Activated CD4-positive, alpha-beta T cell treated with anti-CD3 and anti-CD28 coated beads for 36 hours (primary cell): ENCODE data around the gene THAP3. TPM values are rescaled to one million over a fixed set of nuclear protein-coding genes. Genes with fewer than 3 reads are reported as not detected.
A peak's percentile ranks its signal among the peaks of the same experiment; 100 is the strongest.

Experiments
- ATAC-seq: fragments of 200-7000 bp; cut with Tn5 transposase; one replicate; pipeline ENCODE4 v1.10.0; 2021; ENCODE audit warnings: mild to moderate bottlenecking, moderate library complexity
- CTCF ChIA-PET: fragments of 350-600 bp; sonication (Branson Sonifier 250); formaldehyde crosslinking; loops from one replicate; lab custom pipeline; 2021; ENCODE audit warnings: antibody characterized with exemption; lab: Charles Lee
- POLR2A ChIA-PET: fragments of 350-600 bp; sonication (Branson Sonifier 250); formaldehyde crosslinking; loops from one replicate; lab custom pipeline; 2021; ENCODE audit warnings: antibody characterized with exemption, inconsistent platforms; lab: Charles Lee
- DNase-seq: peaks from one replicate; pipeline ENCODE4 v3.0.0-alpha.2; 2020
- H3K27ac Mint-ChIP-seq: one replicate; pipeline ENCODE4 v1.8.0; 2021; ENCODE audit warnings: mixed read lengths
- H3K27me3 Mint-ChIP-seq: one replicate; pipeline ENCODE4 v1.8.0; 2021; ENCODE audit warnings: mixed read lengths
- H3K36me3 Mint-ChIP-seq: one replicate; pipeline ENCODE4 v1.8.0; 2021; ENCODE audit warnings: low read depth, mixed read lengths
- H3K4me1 Mint-ChIP-seq: one replicate; pipeline ENCODE4 v1.8.0; 2021; ENCODE audit warnings: mixed read lengths
- H3K4me3 Mint-ChIP-seq: one replicate; pipeline ENCODE4 v1.8.0; 2021; ENCODE audit warnings: mild to moderate bottlenecking, moderate library complexity, mixed read lengths
- H3K9me3 Mint-ChIP-seq: one replicate; pipeline ENCODE4 v1.8.0; 2021; ENCODE audit warnings: low read depth, mixed read lengths
- intact Hi-C, 2 experiments: fragments of 100-400 bp; cut with DNase I in 1 of 2; cut with micrococcal nuclease in 1 of 2; formaldehyde crosslinking; loops; one replicate each; pipeline versions ENCODE4 v1.14.2 to v1.15.1; 2022 to 2024; cut with DNase I, micrococcal nuclease
- total RNA-seq, 2 experiments: library from RNA; stranded (reverse); gene quantifications; one replicate each; pipeline ENCODE4 v1.2.3, GENCODE V29; 2021

THAP3 gene
- 10 to 100 TPM; 19.4 to 22.1 TPM for total RNA-seq

DNA sequence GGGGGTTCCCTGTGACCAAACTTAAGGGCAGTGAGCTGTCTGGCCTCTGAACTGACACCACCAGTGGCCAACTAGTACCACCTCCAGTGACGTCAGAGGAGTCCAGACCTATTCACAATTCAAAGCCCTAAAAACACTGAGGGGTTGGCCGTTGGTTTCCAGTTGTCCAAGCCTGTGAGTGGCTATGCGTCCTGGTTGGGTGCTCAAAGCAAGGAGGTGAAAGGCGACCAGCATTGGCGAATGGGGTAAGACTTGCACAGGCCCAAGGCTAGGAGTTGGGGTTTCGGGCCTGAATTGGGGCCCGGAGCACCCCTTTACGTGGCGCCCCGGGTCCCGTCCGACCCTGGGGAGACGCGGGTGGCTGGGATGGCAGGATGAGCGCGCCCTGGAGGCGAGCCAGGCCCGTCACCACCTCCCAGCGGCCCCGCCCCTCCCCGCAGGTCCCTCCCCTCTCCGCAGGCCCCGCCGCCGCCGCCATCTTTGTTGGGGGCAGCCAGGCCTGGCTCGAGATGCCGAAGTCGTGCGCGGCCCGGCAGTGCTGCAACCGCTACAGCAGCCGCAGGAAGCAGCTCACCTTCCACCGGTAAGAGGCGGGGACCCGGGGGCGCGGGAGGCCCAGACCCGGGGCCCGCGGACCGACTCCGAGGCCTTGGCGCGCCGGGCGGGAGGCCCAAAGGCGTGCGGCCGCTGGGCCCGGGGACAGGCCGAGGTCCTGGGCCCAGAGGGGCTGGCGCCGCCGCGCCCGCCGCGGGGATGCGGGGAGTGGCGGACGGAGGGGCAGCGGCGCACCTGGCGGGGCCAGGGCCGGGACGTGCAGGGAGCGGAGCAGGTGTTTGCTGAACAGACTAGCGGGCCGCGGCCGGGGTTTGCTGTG, at the start of gene THAP3:
Gene THAP3 (plus strand): TSS at position 159 of the 874 bp plus-strand sequence. CDS start 351 bp downstream, at position 510.
- H3K27ac Mint-ChIP-seq, result peak within 1 kb of the TSS; percentile 78
- peak within 1 kb of the TSS; percentile 85 for H3K4me3 Mint-ChIP-seq
- intact Hi-C loops, result loop anchor here (1.0 to 5.0 kb wide), 10 partner anchors 12 to 633 kb away; partner anchors contain the start of genes ZBTB48 (in 2 of the 2), CAMTA1 (in 1 of the 2), DNAJC11 (in 1 of the 2) and KLHL21 (in 1 of the 2)
- H3K36me3 Mint-ChIP-seq, result peaks cover 41% of the 10 kb centered on the region
- ChIA-PET CTCF (interaction anchor here (0.5 to 1.6 kb wide), 5 partner anchors 7 to 139 kb away, joined by 3 to 7 read pairs (median 4); partner anchors contain the start of genes NOL9, TAS1R1 and ZBTB48), POLR2A (interaction anchor here (0.6 to 0.7 kb wide), 2 partner anchors 21 to 77 kb away, joined by 3 to 6 read pairs; partner anchors contain the start of gene DNAJC11)
- no peaks in the 10 kb centered on the region for H3K27me3 Mint-ChIP-seq
- peak; percentile 96 for DNase-seq
- ATAC-seq, result peak; percentile 98
- H3K9me3 Mint-ChIP-seq, result no peaks in the 10 kb centered on the region
- peaks cover 28% of the 10 kb centered on the region for H3K4me1 Mint-ChIP-seq

GRCh38 chr1:6577831-6578525, 46.7 kb upstream of the THAP3 start:
- Mint-ChIP-seq H3K4me1 (peaks cover 28% of the 10 kb centered on the region), H3K9me3 (no peaks in the 10 kb centered on the region), H3K4me3 (no peak overlapping the region), H3K36me3 (peaks cover 5% of the 10 kb centered on the region), H3K27ac (no peak overlapping the region), H3K27me3 (no peaks in the 10 kb centered on the region)
- ChIA-PET POLR2A (interaction anchor here (0.5 kb wide), 1 partner anchor 25 kb away, joined by 3 read pairs; no protein-coding TSS in a partner anchor), CTCF (interaction anchor here (0.6 to 2.5 kb wide), 2 partner anchors 23 to 1196 kb away, joined by 3 to 15 read pairs; partner anchors contain the start of genes NOL9 and TAS1R1)
- ATAC-seq, result no peak
- intact Hi-C loops, result no loop called here
- DNase-seq, result no peak

GRCh38 chr1:6578624-6579373, 45.9 kb upstream of the THAP3 start:
- POLR2A ChIA-PET, result interaction anchor here (1.6 kb wide), 1 partner anchor 21 kb away, joined by 6 read pairs; no protein-coding TSS in a partner anchor
- intact Hi-C loops, result loop anchor here (1.0 kb wide), 5 partner anchors 23 to 185 kb away; partner anchors contain the start of genes ACOT7 (in 1 of the 2), NOL9 (in 1 of the 2) and PHF13 (in 1 of the 2)
- Mint-ChIP-seq H3K27ac (peak overlapping the region; percentile 89), H3K27me3 (no peaks in the 10 kb centered on the region), H3K9me3 (no peaks in the 10 kb centered on the region), H3K36me3 (peaks cover 5% of the 10 kb centered on the region), H3K4me1 (peaks cover 28% of the 10 kb centered on the region), H3K4me3 (peak overlapping the region; percentile 92)
- ATAC-seq, result no peak
- no peak for DNase-seq
- CTCF ChIA-PET, result interaction anchor here (0.7 to 2.5 kb wide), 2 partner anchors 24 to 30 kb away, joined by 3 to 15 read pairs; partner anchors contain the start of genes NOL9 and TAS1R1

- DNase-seq (peak; percentile 99), ATAC-seq (peak; percentile 99)
- Mint-ChIP-seq H3K27me3 (no peaks in the 10 kb centered on the region), H3K9me3 (no peaks in the 10 kb centered on the region), H3K27ac (peak within 1 kb of the TSS; percentile 89), H3K36me3 (peaks cover 6% of the 10 kb centered on the region), H3K4me3 (peak within 1 kb of the TSS; percentile 92), H3K4me1 (peaks cover 30% of the 10 kb centered on the region)
- POLR2A ChIA-PET, result interaction anchor here (0.5 to 1.6 kb wide), 5 partner anchors 10 to 180 kb away, joined by 3 to 6 read pairs (median 3); no protein-coding TSS in a partner anchor
- intact Hi-C loops, result loop anchor here (1.0 kb wide), 7 partner anchors 22 to 206 kb away; partner anchors contain the start of genes NOL9 (in 2 of the 2), ACOT7 (in 1 of the 2), CAMTA1 (in 1 of the 2) and DNAJC11 (in 1 of the 2)
- CTCF ChIA-PET, result interaction anchor here (0.6 to 2.5 kb wide), 6 partner anchors 22 to 67 kb away, joined by 3 to 15 read pairs (median 3); partner anchors contain the start of genes NOL9 and TAS1R1
These were observed 45.1 kb upstream of the THAP3 start, which contains the start of gene ZBTB48 for GRCh38 chr1:6579374-6580118. Gene ZBTB48 (plus strand): TSS chr1:6579994. CDS start chr1:6580610, 616 bp downstream.

DNA sequence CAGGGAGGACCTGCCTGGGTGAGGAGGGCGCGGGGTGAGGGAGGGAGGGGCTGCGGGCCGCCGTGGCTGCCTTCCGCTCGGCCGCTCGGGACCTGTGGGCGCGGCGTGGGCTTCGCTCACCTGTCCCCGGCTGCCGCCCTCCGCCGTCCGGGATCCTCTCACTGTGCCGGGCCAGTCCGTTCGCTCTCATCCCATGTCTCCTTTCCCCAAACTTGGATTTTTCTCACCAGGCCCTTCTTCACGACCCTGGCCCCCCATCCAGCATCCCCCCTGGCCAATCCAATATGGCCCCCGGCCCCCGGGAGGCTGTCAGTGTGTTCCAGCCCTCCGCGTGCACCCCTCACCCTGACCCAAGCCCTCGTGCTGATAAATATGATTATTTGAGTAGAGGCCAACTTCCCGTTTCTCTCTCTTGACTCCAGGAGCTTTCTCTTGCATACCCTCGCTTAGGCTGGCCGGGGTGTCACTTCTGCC, 44.5 kb upstream of the THAP3 start:
- DNase-seq, result no peak
- ChIA-PET CTCF (interaction anchor here (0.6 to 1.2 kb wide), 4 partner anchors 35 to 814 kb away, joined by 3 to 4 read pairs (median 3); no protein-coding TSS in a partner anchor), POLR2A (interaction anchor here (0.7 to 1.6 kb wide), 5 partner anchors 9 to 150 kb away, joined by 3 to 6 read pairs (median 3); no protein-coding TSS in a partner anchor)
- no peaks in the 10 kb centered on the region for H3K27me3 Mint-ChIP-seq
- H3K36me3 Mint-ChIP-seq, result peaks cover 7% of the 10 kb centered on the region
- H3K4me3 Mint-ChIP-seq, result peak overlapping the region; percentile 92
- H3K4me1 Mint-ChIP-seq, result peaks cover 33% of the 10 kb centered on the region
- ATAC-seq, result no peak
- H3K9me3 Mint-ChIP-seq, result no peaks in the 10 kb centered on the region
- intact Hi-C loops, result loop anchor here (1.0 kb wide), 3 partner anchors 26 to 205 kb away; partner anchors contain the start of genes CAMTA1 (in 1 of the 2), DNAJC11 (in 1 of the 2) and NOL9 (in 1 of the 2)
- H3K27ac Mint-ChIP-seq, result peak overlapping the region; percentile 89

DNA sequence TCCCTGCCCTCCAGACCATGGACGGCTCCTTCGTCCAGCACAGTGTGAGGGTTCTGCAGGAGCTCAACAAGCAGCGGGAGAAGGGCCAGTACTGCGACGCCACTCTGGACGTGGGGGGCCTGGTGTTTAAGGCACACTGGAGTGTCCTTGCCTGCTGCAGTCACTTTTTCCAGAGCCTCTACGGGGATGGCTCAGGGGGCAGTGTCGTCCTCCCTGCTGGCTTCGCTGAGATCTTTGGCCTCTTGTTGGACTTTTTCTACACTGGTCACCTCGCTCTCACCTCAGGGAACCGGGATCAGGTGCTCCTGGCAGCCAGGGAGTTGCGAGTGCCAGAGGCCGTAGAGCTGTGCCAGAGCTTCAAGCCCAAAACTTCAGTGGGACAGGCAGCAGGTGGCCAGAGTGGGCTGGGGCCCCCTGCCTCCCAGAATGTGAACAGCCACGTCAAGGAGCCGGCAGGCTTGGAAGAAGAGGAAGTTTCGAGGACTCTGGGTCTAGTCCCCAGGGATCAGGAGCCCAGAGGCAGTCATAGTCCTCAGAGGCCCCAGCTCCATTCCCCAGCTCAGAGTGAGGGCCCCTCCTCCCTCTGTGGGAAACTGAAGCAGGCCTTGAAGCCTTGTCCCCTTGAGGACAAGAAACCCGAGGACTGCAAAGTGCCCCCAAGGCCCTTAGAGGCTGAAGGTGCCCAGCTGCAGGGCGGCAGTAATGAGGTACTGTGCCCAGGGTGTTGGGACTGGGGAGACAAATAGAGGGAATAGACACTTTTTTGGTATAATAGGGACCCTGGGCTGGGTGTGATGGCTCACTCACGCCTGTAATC, 43.9 kb upstream of the THAP3 start:
- peak; percentile 45 for DNase-seq
- no peaks in the 10 kb centered on the region for H3K27me3 Mint-ChIP-seq
- ATAC-seq, result no peak
- CTCF ChIA-PET, result interaction anchor here (0.6 to 2.4 kb wide), 8 partner anchors 17 to 813 kb away, joined by 3 to 14 read pairs (median 4); partner anchors contain the start of genes NOL9 and TAS1R1
- no peaks in the 10 kb centered on the region for H3K9me3 Mint-ChIP-seq
- peak overlapping the region; percentile 92 for H3K4me3 Mint-ChIP-seq
- intact Hi-C loops, result loop anchor here (1.0 kb wide), 3 partner anchors 26 to 204 kb away; partner anchors contain the start of genes CAMTA1 (in 1 of the 2), DNAJC11 (in 1 of the 2) and NOL9 (in 1 of the 2)
- H3K27ac Mint-ChIP-seq, result peak overlapping the region; percentile 89
- POLR2A ChIA-PET, result interaction anchor here (0.6 to 1.2 kb wide), 5 partner anchors 12 to 204 kb away, joined by 3 to 5 read pairs (median 4); no protein-coding TSS in a partner anchor
- H3K4me1 Mint-ChIP-seq, result peaks cover 33% of the 10 kb centered on the region
- peaks cover 7% of the 10 kb centered on the region for H3K36me3 Mint-ChIP-seq

DNA sequence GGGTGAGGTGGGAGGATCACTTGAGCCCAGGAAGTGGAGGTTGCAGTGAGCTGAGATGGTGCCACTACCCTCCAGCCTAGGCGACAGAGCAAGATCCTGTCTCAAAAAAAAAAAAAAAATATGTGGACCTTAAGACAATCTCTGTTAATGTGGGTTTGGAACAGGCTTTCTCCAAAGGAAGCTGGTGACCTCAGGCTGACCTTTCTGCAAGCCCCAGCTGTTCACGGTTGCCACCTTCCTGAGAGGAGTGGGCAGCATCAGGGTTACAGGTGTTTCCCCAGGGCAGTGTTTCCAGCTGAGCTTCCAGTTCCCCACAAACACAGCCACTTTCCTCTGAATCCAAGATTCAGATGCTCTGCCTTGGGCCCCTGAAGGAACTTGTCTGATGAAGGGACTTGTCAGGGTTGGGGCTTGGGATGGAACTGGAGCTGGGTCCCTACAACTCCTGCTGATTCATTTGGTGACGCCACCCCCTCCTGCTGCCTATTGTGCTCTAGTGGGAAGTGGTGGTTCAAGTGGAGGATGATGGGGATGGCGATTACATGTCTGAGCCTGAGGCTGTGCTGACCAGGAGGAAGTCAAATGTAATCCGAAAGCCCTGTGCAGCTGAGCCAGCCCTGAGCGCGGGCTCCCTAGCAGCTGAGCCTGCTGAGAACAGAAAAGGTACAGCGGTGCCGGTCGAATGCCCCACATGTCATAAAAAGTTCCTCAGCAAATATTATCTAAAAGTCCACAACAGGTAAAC, 42.9 kb upstream of the THAP3 start:
- ATAC-seq (no peak), DNase-seq (no peak)
- H3K4me3 Mint-ChIP-seq, result peak overlapping the region; percentile 92
- ChIA-PET POLR2A (interaction anchor here (0.6 to 1.0 kb wide), 4 partner anchors 11 to 203 kb away, joined by 3 to 5 read pairs (median 4); no protein-coding TSS in a partner anchor), CTCF (interaction anchor here (0.7 to 2.4 kb wide), 5 partner anchors 16 to 131 kb away, joined by 3 to 14 read pairs (median 6); partner anchors contain the start of genes NOL9 and TAS1R1)
- peaks cover 33% of the 10 kb centered on the region for H3K4me1 Mint-ChIP-seq
- H3K27me3 Mint-ChIP-seq, result no peaks in the 10 kb centered on the region
- no peaks in the 10 kb centered on the region for H3K9me3 Mint-ChIP-seq
- peak overlapping the region; percentile 42 for H3K27ac Mint-ChIP-seq
- intact Hi-C loops, result no loop called here
- peaks cover 7% of the 10 kb centered on the region for H3K36me3 Mint-ChIP-seq

- H3K27ac Mint-ChIP-seq, result peak overlapping the region; percentile 64
These were observed 42.3 kb upstream of the THAP3 start for GRCh38 chr1:6582370-6582769.

More at GRCh38 chr1:6582370-6582769, 42.3 kb upstream of the THAP3 start:
- CTCF ChIA-PET, result interaction anchor here (1.7 to 2.4 kb wide), 3 partner anchors 18 to 64 kb away, joined by 6 to 14 read pairs (median 11); partner anchors contain the start of genes NOL9 and TAS1R1
- no peaks in the 10 kb centered on the region for H3K9me3 Mint-ChIP-seq
- DNase-seq (no peak), ATAC-seq (no peak)
- H3K4me3 Mint-ChIP-seq, result no peak overlapping the region
- peaks cover 33% of the 10 kb centered on the region for H3K4me1 Mint-ChIP-seq
- no peaks in the 10 kb centered on the region for H3K27me3 Mint-ChIP-seq
- POLR2A ChIA-PET, result no interaction called here
- H3K36me3 Mint-ChIP-seq, result peaks cover 7% of the 10 kb centered on the region
- intact Hi-C loops, result no loop called here
